Stimulated activated CD8-positive, alpha-beta memory T cell treated with anti-CD3 and anti-CD28 coated beads, Interleukin-2, amount 100 ng/mL, for 1 hour (primary cell): ENCODE data around the gene HCN2.

Experiments used
- DNase-seq, 2 donors: peaks; one replicate each; pipeline ENCODE4 v3.0.0-alpha.2; 2020; ENCODE audit warnings: low read depth in 2 of 2

Gene HCN2

DNA sequence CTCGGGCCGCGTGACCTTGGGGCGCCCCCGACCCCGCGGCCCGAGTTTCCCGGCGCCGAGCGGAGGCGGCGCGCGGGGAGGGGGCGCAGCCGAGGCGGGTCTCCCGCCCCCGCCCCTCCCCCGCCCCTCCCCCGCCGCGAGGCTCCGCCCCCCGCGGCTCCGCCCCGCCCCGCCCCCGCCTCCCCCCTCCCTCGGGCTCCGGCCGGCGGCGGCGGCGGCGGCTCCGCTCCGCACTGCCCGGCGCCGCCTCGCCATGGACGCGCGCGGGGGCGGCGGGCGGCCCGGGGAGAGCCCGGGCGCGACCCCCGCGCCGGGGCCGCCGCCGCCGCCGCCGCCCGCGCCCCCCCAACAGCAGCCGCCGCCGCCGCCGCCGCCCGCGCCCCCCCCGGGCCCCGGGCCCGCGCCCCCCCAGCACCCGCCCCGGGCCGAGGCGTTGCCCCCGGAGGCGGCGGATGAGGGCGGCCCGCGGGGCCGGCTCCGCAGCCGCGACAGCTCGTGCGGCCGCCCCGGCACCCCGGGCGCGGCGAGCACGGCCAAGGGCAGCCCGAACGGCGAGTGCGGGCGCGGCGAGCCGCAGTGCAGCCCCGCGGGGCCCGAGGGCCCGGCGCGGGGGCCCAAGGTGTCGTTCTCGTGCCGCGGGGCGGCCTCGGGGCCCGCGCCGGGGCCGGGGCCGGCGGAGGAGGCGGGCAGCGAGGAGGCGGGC, at the start of gene HCN2:
Gene HCN2 (plus strand): TSS at position 189 of the 703 bp plus-strand sequence. CDS start 65 bp downstream, at position 254.
- no peak for DNase-seq

DNA sequence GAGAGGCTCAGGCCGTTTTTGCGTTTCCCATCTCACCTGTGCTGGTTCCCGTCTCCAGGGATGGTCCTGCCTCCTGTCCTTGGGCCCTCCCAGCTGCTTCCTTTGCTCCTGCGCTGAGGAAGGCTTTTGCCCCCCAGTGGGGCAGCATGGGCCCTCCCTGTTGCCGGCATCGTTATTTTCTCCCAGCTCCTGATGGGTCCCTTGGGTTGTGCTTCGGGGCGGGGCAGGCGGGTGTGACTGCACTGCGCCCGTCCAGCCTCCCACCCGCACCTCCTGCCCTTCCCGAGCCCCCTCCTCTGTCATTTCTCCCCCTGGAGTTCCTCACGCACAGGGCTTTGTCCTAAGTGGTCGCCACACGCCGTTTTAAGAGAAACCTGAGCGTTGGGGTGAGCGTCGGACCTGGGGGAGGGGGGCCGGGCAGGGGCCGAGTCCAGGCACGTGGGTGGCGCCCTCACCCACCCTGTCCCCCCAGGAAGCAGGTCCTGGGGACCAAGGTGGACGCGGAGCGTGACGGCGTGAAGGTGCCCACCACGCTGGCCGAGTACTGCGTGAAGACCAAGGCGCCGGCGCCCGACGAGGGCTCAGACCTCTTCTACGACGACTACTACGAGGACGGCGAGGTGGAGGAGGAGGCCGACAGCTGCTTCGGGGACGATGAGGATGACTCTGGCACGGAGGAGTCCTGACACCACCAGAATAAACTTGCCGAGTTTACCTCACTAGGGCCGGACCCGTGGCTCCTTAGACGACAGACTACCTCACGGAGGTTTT, 48.6 kb upstream of the HCN2 start:
- no peak for DNase-seq

DNA sequence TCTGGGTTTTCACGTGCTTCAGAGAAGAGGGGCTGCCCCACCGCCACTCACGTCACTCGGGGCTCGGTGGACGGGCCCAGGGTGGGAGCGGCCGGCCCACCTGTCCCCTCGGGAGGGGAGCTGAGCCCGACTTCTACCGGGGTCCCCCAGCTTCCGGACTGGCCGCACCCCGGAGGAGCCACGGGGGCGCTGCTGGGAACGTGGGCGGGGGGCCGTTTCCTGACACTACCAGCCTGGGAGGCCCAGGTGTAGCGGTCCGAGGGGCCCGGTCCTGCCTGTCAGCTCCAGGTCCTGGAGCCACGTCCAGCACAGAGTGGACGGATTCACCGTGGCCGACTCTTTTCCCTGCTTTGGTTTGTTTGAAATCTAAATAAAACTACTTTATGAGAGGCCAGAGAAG, 48.0 kb upstream of the HCN2 start:
- DNase-seq, result no peak

DNA sequence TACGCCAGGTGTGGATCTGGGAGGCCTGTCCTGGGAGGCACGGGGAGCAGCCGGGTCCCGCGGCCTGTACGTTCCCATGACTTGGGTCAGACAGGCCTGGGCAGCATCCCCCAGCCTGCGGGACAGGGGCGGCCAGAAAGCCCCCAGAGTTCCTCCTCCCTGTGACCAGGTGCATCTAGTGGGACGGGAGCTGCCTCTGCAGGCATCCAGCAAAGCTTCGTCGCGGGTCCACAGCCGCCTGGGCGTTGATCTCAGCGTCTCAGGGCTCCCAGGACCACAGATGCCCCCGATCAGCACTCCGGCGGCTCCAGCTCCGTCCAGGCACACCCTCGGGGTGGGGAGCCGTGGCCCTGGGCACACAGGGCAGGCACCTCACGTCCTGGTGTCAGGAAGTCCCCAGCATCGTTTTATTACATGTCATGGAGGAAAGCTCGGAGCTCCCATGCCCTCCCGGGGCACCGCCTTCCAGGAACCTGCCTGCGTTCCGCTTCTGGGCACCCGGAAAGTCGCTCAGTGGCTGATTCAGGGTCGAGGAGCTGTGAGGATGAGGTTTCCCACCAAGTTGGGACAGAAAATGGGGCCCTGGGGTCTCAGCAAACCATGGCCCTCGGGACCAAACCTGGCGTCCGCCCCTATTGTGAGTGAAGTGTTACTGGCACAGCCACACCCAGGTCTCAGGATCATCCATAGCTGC, 47.4 kb upstream of the HCN2 start:
- no peak for DNase-seq

DNA sequence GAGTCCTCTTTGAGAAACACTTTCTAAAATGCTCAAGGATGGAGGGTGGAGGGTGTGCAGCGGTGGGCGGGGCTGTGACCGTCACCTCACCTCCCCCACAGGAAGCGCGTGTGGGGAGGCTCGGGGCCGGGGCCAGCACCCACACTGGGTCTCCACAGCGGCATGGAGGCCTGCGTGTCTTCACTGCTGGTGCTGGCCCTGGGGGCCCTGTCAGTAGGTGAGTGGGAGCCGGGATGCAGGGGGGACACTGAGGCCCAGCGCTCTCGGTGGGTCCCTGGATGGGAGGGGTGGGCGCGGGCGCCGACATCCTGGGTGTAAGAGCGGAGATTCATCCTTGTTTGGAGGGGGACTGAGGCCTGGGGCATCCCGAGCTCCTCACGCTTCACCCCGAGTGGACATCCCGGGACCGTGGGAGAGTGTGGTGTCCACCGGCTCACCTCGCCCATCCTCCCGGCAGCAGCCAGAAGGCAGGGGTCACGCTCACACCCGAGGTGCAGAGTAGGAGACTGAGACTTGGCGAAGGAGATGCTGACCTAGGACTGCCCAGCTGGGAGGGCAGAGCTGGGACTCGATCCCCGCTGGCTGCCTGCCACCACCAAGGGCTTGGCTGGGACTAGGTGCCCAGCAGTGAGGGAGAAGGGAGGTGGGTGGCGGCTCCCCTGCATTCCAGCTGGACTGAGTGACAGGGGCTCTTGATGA, 45.6 kb upstream of the HCN2 start, which contains the start of gene GZMM:
Gene GZMM (plus strand): TSS at position 144 of the 699 bp plus-strand sequence. CDS start 19 bp downstream, at position 163.
- peak; percentile 60 to 66 for DNase-seq

DNA sequence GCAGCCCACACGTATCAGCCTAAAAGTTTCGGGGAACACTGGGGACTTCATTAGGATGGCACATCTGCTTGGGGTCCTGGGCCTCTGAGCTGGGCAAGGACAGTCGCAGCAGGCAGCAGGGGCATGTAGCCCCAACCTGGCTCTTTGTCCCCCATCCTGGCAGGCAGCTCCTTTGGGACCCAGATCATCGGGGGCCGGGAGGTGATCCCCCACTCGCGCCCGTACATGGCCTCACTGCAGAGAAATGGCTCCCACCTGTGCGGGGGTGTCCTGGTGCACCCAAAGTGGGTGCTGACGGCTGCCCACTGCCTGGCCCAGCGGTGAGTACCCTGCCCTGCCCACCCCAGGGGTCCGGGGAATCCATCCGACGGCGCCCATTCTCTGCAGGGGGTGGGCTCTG, 42.6 kb upstream of the HCN2 start:
- DNase-seq, result no peak

DNA sequence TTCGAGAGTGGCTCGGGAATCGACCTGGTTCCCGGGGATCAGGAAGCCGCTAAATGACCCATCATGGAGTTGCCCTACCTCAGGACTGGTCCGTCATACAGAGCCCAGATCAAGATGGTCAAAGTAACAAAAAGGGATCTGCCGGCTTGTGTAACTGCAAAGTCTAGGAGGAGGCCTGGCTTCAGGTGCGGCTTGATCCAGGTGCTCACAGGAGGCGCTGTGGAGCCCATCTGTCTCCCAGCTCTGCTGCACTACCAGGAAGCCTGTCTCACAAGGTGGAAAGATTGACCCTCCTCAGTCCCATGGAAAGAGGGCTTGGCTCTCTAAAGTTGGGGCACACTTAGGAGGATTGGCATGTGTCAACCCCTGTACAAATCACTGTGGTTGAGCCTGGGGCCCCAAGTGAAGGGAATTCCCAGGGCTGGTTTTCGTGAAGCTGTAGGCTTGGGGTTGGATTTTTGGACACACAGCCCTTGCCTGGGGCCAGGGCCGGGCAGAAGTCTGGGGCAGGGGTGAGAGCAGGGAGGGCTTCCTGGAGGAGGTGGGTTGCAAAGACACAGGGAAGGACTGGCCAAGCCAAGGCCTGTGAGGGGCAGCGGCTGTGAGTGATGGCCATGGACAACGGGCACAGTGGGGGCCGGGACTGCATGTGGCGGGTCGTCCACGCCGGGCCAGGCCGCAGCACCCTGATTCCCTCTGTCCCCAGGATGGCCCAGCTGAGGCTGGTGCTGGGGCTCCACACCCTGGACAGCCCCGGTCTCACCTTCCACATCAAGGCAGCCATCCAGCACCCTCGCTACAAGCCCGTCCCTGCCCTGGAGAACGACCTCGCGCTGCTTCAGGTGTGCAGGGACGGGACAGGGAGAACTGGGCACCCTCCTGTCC, 41.6 kb upstream of the HCN2 start:
- no peak for DNase-seq

DNA sequence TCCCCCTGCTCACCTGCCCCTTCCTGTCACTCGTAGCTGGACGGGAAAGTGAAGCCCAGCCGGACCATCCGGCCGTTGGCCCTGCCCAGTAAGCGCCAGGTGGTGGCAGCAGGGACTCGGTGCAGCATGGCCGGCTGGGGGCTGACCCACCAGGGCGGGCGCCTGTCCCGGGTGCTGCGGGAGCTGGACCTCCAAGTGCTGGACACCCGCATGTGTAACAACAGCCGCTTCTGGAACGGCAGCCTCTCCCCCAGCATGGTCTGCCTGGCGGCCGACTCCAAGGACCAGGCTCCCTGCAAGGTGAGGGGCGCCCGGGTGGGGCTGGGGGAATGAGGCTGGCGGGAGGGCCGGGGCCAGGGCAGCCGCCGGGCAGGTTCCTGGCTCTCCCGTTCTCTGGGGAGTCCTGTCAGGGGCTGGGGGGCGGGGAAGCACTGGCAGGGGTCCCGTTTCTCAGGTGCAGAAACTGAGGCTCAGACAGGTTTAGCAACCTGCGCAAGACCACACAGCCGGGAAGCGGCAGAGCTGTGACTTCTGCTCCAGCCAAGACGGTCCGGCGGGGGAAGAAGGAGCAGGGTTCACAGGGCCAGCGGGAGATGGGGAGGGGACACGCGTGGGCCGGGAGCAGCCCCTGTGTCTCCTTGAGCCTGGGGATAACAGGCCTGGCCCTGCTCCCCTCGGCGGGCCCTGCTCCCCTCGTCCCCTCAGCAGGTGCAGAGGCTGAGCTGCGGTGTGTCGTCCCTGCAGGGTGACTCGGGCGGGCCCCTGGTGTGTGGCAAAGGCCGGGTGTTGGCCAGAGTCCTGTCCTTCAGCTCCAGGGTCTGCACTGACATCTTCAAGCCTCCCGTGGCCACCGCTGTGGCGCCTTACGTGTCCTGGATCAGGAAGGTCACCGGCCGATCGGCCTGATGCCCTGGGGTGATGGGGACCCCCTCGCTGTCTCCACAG, 40.5 kb upstream of the HCN2 start:
- DNase-seq, result no peak

DNA sequence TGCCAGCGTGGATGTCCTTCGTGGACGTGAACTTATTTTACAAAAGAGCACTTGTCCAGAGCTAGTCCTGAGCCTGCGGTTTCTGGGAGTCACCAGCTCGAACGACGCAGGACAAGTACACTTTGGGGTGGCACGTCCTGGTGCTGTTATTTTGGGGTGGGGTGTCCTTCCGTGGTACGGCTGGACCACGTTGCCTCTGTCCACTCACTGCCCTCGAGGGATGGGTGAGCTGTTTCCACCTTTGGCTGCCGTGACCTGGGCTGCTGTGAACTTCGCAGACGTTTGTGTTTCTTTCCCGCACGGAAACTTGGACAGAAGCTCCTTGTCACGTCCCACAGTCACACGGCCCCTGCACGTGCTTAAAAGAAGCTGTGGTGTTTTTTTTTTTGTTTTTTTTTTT, 34.9 kb upstream of the HCN2 start:
- no peak for DNase-seq

DNA sequence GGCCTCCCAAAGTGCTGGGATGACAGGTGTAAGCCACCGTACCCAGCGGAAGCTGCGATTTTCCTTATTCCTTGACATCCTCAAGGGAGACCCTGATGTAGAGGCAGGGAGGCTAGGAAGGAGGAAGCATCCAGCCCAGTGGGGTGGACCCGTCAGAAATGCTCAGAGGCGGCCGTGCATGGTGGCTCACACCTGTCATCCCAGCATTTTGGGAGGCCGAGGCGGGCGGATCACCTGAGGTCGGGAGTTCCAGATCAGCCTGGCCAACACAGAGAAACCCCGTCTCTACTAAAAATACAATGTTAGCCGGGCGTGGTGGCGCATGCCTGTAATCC, 34.2 kb upstream of the HCN2 start:
- DNase-seq, result no peak

DNA sequence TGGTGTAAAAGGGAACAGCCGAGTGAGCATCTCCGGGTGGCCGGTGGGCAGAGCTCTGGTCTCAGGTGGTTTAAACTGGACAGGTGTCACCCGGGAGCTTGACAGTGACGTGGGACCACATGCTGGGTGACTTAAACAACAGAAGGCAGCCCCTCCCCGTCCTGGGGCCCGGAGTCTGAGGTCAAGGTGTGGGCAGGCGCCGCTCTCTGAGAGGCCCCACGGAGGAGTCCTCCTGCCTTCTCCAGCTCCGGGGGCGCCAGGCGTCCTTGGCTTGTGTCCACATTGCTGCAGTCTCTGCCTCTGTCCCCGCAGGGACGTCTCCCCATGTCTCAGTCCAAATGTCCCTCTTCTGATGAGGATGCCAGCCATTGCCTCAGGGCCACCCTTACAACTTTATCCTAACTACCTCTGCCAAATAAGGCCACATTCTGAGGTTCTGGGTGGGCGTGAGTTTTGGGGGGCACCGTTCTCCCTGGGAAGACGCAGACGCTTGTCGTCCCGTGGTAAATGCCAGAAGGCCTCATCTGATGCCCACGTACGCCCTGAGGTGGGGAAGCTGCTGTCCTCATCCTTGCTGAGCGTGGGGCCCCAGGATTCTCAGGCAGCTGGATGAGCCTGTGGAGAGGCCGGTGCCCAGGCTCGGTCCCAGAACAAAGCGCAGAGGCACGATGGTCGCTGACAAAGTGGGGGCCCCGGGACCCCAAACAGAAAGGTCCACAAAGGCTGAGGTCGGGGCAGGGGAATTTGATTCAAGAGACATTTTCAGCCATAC, 32.9 kb upstream of the HCN2 start:
- no peak for DNase-seq

DNA sequence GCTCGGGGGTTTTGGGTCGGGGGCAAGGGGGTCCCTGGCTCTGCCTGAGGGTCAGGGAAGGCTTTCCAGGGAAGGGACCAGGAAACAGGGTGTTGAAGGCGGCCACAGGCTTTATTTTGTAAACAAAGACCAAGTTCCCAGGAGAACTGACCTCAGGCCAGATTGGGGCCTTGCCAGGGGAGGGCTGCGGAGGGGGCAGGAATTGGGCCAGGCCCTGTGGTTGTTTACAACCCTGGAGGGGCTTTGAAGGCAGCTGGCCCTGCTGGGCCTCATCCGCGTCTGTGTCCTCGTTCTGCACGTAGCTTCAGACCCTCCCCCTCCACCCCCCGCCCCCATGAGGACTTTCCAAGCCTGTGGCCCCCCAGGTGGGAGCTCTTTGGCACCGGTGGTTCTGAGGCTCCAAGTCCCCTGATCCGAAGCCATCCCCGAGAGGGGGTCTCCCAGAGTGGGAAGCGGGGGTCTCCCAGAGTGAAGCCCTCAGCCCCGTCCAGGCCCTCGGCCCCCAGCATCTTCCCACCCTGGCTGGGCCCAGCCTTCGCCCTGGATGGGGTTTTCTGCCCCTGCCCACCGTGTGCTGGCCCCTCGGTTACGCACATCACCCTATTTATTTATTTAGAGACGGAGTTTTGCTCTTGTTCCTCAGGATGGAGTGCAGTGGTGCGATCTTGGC, 30.8 kb upstream of the HCN2 start:
- DNase-seq, result no peak

DNA sequence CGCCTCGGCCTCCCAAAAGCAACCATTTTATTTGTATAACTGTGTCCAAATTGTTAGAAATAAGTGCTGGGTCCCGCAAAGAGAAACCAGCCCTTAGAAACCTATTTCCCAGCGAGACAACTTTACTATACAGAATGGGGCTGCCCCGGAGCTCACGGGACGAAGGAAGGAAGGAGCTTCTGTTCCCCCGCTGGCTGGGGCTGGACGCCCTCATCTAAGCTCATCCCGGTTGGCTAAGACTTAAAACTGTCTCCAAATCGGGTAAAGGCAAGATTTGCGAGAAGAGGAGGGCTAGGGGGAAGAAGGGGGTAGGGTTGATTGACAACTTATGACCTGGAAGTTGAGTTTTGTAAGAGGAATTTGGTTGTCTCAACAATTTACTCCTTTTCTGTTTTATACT, 29.6 kb upstream of the HCN2 start:
- no peak for DNase-seq

DNA sequence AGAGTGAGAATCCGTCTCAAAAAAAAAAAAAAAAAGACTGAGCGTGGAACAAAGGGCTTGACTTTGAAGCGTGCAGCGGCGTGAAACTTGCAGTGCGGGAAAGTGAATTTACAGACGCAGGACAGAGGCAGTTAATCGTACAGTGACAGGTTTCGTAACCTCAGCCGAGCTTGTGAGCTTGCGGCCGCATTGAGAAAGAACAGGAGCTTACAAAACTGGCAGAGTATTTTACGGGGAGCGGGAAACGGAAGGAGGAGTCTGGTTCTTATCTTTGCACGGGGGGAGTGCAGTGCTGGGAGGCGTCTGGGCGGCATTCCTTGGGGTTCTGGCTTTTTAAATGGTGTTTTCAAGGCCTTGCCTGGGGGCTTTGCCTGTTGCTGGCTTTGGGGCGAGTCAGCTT, 23.3 kb upstream of the HCN2 start:
- no peak for DNase-seq

DNA sequence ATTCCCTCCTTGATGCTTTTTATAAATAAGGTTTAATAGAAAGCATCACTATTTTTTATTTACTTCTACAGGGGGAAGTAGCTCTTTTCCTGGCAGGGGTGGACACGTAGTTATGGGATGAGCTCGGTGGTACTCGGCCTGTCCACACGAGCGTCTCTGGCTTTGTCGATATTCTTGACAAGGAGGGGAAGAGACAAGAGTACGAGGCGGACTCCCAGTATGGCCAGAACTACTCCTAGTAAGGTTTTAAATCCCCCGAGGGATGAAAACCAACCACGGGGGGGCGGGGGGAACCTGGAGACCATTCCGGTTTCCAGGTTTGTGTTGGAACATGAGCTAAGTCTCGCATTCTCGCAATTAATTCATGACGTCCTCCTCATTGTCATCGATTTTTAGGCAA, 22.8 kb upstream of the HCN2 start:
- DNase-seq, result no peak

DNA sequence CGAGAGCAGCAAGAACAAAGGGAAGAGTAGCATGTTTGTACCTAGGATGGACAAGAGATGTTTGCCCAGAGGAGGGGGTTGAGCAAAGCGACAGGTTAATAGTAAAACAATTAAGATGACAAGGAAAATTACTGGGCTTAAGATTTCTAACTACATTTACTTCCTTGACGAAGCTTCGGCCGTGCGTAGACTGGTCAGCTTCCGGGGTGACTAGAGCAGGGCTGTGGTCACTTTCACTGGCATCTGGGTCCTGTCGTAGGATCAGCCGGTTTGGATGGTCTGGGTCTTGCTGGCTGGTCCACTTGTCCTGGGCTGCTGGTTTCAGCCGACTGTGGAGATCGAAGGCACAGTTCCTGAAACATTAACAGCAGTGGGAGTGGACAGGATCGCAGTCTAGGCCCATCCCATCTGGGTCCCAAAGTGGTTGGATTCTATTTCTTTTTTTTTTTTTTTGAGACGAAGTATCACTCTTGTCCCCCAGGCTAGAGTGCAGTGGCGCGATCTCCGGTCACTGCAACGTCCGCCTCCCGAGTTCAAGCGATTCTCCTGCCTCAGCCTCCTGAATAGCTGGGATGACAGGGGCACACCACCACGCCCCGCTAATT, 22.3 kb upstream of the HCN2 start:
- no peak for DNase-seq

DNA sequence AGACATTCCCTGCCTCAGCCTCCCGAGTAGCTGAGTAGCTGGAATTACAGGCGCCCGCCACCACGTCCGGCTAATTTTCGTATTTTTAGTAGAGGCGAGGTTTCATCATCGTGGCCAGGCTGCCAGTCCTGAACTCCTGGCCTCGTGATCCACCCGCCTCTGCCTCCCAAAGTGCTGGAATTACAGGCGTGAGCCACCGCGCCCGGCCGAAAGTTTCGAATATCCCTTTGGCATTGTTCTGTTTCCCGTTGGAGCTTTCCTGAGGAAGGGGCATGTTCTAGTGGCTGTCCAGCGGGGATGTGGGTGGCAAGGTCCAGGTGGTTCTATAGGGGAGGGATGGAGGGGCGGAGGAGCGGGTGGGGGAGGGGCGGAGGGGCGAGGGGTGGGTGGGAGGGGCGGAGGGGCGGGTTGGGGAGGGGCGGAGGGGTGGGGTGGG, 19.4 kb upstream of the HCN2 start:
- DNase-seq, result no peak

DNA sequence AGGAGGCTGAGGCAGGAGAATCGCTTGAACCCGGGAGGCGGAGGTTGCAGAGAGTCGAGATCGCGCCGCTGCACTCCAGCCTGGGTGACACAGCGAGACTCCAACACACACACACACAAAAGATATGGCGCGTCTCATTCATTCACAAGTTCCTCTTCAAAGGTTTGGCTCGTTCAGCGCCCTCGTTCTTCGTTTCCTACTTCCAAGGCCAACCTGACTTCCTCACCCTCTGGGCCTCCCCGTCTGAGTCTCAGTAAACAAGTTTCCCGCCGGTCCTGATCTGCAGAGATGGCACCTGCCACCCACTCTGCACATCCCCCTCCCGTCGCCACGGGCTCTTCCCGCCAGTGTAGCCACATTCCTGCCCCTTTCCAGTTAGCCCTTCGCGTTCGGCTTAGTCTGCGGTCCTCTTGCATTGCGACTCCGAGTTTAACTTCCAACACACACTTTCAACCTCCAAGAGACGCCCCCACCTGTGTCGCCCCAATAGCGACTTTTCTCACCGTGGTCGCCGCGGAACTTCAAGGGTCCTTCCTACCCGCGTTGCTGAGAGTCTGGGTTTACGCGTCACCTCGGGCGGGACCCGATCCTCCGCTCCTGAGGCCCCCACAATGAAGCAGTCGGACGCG, 18.6 kb upstream of the HCN2 start:
- DNase-seq, result no peak
